K562 (cell line): ENCODE data around the gene MPND. TPM values are rescaled to one million over a fixed set of nuclear protein-coding genes. Genes with fewer than 3 reads are reported as not detected.

Experiments used
- BRD9 ChIP-seq: fragments of 450-650 bp; IDR thresholded peaks from 2 replicates; pipeline ENCODE4 v1.6.1; 2018; ENCODE audit warnings: low read depth; ENCODE audit not compliant: partially characterized antibody
- CBFB ChIP-seq: sonication (generic); formaldehyde crosslinking; IDR thresholded peaks from 2 replicates; pipeline ENCODE4 v1.4.0; 2020; ENCODE audit warnings: mild to moderate bottlenecking, missing genetic modification reagents
- COPS2 ChIP-seq: fragments of 450-650 bp; conservative IDR thresholded peaks from 2 replicates; pipeline ENCODE4 v1.6.1; 2016; ENCODE audit warnings: mild to moderate bottlenecking, moderate library complexity
- FIP1L1 ChIP-seq: fragments of 200-400 bp; formaldehyde crosslinking; IDR thresholded peaks from 2 replicates; pipeline ENCODE4 v1.6.1; 2018; ENCODE audit warnings: mild to moderate bottlenecking, low read depth, low read length; ENCODE audit not compliant: poor library complexity, severe bottlenecking
- HDAC1 ChIP-seq, 2 experiments: fragments of 450-650 bp; IDR thresholded peaks; 2 replicates each; pipeline ENCODE4 v1.6.1; 2016 to 2017; ENCODE audit warnings: inconsistent platforms in 1 of 2, mild to moderate bottlenecking in 1 of 2, moderate library complexity in 1 of 2
- KDM5B ChIP-seq: fragments of 200-600 bp; sonication (generic); IDR thresholded peaks from 2 replicates; pipeline ENCODE4 v1.6.1; 2012; ENCODE audit warnings: low read depth, mild to moderate bottlenecking, moderate library complexity, low read length, control low read depth, inconsistent platforms; ENCODE audit not compliant: insufficient replicate concordance
- MBD2 ChIP-seq: sonication (generic); IDR thresholded peaks from 2 replicates; pipeline ENCODE4 v1.6.1; 2016; ENCODE audit warnings: low read depth, borderline replicate concordance
- MEF2A ChIP-seq: IDR thresholded peaks from 2 replicates; pipeline ENCODE4 v1.6.1; 2011; ENCODE audit warnings: low read depth, mild to moderate bottlenecking, low read length, moderate library complexity; ENCODE audit not compliant: control insufficient read depth
- MTA1 ChIP-seq: fragments of 450-650 bp; IDR thresholded peaks from 2 replicates; pipeline ENCODE4 v1.6.1; 2017; ENCODE audit warnings: borderline replicate concordance
- NCOR1 ChIP-seq: fragments of 450-650 bp; IDR thresholded peaks from 2 replicates; pipeline ENCODE4 v1.6.1; 2016; ENCODE audit warnings: mild to moderate bottlenecking, moderate library complexity
- SMAD2 ChIP-seq: fragments of 150-350 bp; IDR thresholded peaks from 2 replicates; pipeline ENCODE4 v1.6.1; 2014; ENCODE audit warnings: low read depth, mild to moderate bottlenecking, low read length
- STAT5A ChIP-seq: IDR thresholded peaks from 2 replicates; pipeline ENCODE4 v1.6.1; 2012; ENCODE audit warnings: low read length, inconsistent platforms, borderline replicate concordance
- STAT5B ChIP-seq: fragments of 250-450 bp; sonication (Bioruptor Pico); IDR thresholded peaks from 2 replicates; pipeline ENCODE4 v1.8.0; 2021; ENCODE audit warnings: mild to moderate bottlenecking, inconsistent platforms
- TAF9B ChIP-seq: fragments of 450-650 bp; IDR thresholded peaks from 2 replicates; pipeline ENCODE4 v1.6.1; 2018; ENCODE audit warnings: mild to moderate bottlenecking; ENCODE audit not compliant: partially characterized antibody
- TAL1 ChIP-seq: fragments of 450-650 bp; IDR thresholded peaks from 2 replicates; pipeline ENCODE4 v1.6.1; 2016; ENCODE audit warnings: mild to moderate bottlenecking
- TEAD1 ChIP-seq, 2 experiments: fragments of 450-650 bp in 1 of 2; sonication (generic) in 1 of 2; formaldehyde crosslinking; IDR thresholded peaks; 2 replicates each; pipeline versions ENCODE4 v1.4.0 to v1.8.0; 2020 to 2022; ENCODE audit warnings: mild to moderate bottlenecking in 2 of 2, missing genetic modification reagents in 1 of 2
- ZNF696 ChIP-seq: fragments of 250-450 bp; sonication (Bioruptor Pico); conservative IDR thresholded peaks from 2 replicates; pipeline ENCODE4 v1.4.0; 2020; ENCODE audit warnings: mild to moderate bottlenecking, moderate library complexity
- ZNF830 ChIP-seq: fragments of 250-450 bp; sonication (Bioruptor Pico); IDR thresholded peaks from 2 replicates; pipeline ENCODE4 v1.5.0; 2021; ENCODE audit warnings: mild to moderate bottlenecking
- polyA plus RNA-seq, 8 experiments: library from polyadenylated mRNA; depleted of rRNA in 4 of 8; stranded (reverse) in 5 of 8; unstranded in 3 of 8; fragments of >200 nt; fragmentation: Nextera tagmentation in 2 of 8; fragmentation: Illumina TruSeq in 1 of 8; extraction: Ambion mirVana in 2 of 8; extraction: Trizol in 1 of 8; gene quantifications; 2 replicates each; pipeline versions ENCODE4 v1.2.1 to v1.2.3, GENCODE V29; 2011 to 2014; ENCODE audit warnings: inconsistent platforms in 1 of 8, missing spikeins in 1 of 8
- total RNA-seq, 7 experiments: library from RNA; depleted of rRNA in 6 of 7; stranded (reverse); fragments of >200 nt in 6 of 7; fragmentation: Illumina TruSeq in 2 of 7; extraction: Trizol in 2 of 7; gene quantifications; 2 replicates each; pipeline versions ENCODE4 v1.2.1 to v1.2.3, GENCODE V29; 2011 to 2021; ENCODE audit warnings: low replicate concordance in 1 of 7
- TF ChIP-seq, protein P1 (sequence below): fragments of 250-450 bp; sonication (Bioruptor Pico); IDR thresholded peaks from 2 replicates; pipeline ENCODE4 v1.6.1; 2021; ENCODE audit warnings: mild to moderate bottlenecking
- TF ChIP-seq, protein P2 (sequence below), 2 experiments: fragments of 450-650 bp in 1 of 2; sonication (generic) in 1 of 2; formaldehyde crosslinking in 1 of 2; IDR thresholded peaks in 1 of 2; conservative IDR thresholded peaks in 1 of 2; 2 replicates each; pipeline versions ENCODE4 v1.6.1 to v1.8.1; 2016 to 2023; ENCODE audit warnings: mild to moderate bottlenecking in 2 of 2, moderate library complexity in 2 of 2, inconsistent platforms in 1 of 2, missing genetic modification reagents in 1 of 2
- TF ChIP-seq, protein P3 (sequence below): fragments of 450-650 bp; formaldehyde crosslinking; IDR thresholded peaks from 2 replicates; pipeline ENCODE4 v1.4.0; 2022; ENCODE audit warnings: missing genetic modification characterization
- TF ChIP-seq, protein P4 (sequence below): fragments of 450-650 bp; formaldehyde crosslinking; conservative IDR thresholded peaks from 2 replicates; pipeline ENCODE4 v1.4.0; 2022; ENCODE audit warnings: mild to moderate bottlenecking, missing genetic modification characterization
- TF ChIP-seq, protein P5 (sequence below), 3 experiments: fragments of 200-800 bp in 1 of 3; sonication (Bioruptor generic) in 1 of 3; sonication (generic) in 1 of 3; formaldehyde crosslinking in 1 of 3; IDR thresholded peaks; 2 replicates each; pipeline versions ENCODE4 v1.6.1 to v1.8.0; 2016 to 2022; ENCODE audit warnings: mild to moderate bottlenecking in 2 of 3, missing compliant biosample characterization in 2 of 3, missing genetic modification characterization in 2 of 3, missing genetic modification reagents in 1 of 3

The MPND gene
- total and polyA plus RNA-seq, 9 of the 15 experiments (the other 6 are each of a cell fraction or from before 2014, with no cell fraction given) = 0.25 to 14.0 (median 3.9) TPM

DNA sequence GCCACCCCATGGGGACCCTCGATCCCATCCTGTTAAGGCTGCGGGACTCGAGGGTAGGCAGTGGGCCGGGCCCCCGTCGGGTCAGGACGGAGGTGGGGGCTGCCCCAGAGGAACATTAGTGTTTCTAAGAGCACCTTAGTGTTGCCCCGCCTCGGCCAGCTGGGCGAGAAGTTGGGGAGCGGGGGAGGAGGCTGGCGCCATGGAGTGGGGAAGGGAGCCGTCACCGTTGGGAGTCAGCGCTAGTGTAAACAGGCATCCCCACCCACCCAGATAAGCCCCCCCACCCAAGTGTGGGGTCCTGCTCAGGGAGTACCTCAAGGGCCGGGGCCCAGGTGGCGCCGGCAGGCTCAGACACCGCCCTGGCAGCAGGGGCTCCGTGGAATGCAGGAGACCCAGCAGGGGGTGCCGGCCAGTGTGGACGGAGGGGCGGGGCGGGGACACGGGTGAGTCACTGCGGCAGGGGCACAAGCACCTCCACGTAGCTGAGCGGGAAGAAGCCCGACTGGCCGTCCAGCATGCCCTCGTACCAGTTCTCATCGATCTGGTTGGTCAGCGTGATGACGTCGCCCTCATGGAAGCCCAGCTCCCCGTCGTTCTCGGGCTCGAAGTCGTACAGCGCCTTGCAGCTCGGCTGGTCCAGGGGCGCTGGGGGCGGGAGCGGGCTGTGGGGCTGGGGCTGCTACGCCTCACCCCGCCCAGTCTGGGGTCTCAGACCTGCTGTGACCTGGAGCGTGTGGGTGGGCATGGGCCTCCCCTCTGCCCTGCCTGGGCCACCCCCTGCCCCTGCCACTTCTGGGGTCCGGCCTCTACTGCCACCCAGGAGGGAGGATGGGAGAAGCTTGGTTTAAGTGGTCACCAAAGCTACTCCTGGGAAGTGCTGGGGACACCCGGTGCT is 18.0 kb downstream of the MPND start (continued):
- TF ChIP-seq ZNF696 (CRISPR knock-in tag) = no peak
- TF ChIP-seq COPS2 = no peak
- TF ChIP-seq KDM5B = no peak
- no peak for TF ChIP-seq HDAC1 (IDR thresholded peaks at IDR 0.05)
- TF ChIP-seq, protein P1, sequence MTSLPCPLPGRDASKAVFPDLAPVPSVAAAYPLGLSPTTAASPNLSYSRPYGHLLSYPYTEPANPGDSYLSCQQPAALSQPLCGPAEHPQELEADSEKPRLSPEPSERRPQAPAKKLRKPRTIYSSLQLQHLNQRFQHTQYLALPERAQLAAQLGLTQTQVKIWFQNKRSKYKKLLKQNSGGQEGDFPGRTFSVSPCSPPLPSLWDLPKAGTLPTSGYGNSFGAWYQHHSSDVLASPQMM (CRISPR knock-in tag) = no peak
- no peak for TF ChIP-seq NCOR1
- TF ChIP-seq TEAD1 (CRISPR knock-in tag; IDR thresholded peaks at IDR 0.05) = no peak
- no peak for TF ChIP-seq BRD9
- no peak for TF ChIP-seq MEF2A
- no peak for TF ChIP-seq SMAD2
- peak; percentile 56 for TF ChIP-seq FIP1L1
- TF ChIP-seq TAF9B = no peak
- no peak for TF ChIP-seq MTA1
- TF ChIP-seq, protein P2, sequence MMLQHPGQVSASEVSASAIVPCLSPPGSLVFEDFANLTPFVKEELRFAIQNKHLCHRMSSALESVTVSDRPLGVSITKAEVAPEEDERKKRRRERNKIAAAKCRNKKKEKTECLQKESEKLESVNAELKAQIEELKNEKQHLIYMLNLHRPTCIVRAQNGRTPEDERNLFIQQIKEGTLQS (IDR thresholded peaks at IDR 0.05) = peak; percentile 21
- TF ChIP-seq, protein P2 (CRISPR knock-in tag; conservative IDR thresholded peaks at IDR 0.05) = no peak
- TF ChIP-seq, protein P3, sequence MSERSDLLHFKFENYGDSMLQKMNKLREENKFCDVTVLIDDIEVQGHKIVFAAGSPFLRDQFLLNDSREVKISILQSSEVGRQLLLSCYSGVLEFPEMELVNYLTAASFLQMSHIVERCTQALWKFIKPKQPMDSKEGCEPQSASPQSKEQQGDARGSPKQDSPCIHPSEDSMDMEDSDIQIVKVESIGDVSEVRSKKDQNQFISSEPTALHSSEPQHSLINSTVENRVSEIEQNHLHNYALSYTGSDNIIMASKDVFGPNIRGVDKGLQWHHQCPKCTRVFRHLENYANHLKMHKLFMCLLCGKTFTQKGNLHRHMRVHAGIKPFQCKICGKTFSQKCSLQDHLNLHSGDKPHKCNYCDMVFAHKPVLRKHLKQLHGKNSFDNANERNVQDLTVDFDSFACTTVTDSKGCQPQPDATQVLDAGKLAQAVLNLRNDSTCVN (CRISPR knock-in tag) = no peak
- TF ChIP-seq, protein P4, sequence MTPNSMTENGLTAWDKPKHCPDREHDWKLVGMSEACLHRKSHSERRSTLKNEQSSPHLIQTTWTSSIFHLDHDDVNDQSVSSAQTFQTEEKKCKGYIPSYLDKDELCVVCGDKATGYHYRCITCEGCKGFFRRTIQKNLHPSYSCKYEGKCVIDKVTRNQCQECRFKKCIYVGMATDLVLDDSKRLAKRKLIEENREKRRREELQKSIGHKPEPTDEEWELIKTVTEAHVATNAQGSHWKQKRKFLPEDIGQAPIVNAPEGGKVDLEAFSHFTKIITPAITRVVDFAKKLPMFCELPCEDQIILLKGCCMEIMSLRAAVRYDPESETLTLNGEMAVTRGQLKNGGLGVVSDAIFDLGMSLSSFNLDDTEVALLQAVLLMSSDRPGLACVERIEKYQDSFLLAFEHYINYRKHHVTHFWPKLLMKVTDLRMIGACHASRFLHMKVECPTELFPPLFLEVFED (CRISPR knock-in tag) = no peak
- TF ChIP-seq MBD2 = no peak
- TF ChIP-seq TAL1 = no peak
- TF ChIP-seq, protein P5, sequence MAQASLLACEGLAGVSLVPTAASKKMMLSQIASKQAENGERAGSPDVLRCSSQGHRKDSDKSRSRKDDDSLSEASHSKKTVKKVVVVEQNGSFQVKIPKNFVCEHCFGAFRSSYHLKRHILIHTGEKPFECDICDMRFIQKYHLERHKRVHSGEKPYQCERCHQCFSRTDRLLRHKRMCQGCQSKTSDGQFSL (CRISPR knock-in tag; IDR thresholded peaks at IDR 0.05) = 0 out of 2 replicates have a peak, but pooled peaks have one; percentile 30
- TF ChIP-seq, protein P5 (tag; IDR thresholded peaks at IDR 0.05) = no peak
- TF ChIP-seq ZNF830 (CRISPR knock-in tag) = no peak
- no peak for TF ChIP-seq STAT5B (CRISPR knock-in tag)
- TF ChIP-seq CBFB (CRISPR knock-in tag) = no peak
- TF ChIP-seq STAT5A = no peak
